Measurements from ENCODE around the gene LRP3.

LRP3 gene

GRCh38 chr19:33257828-33258227, 63.7 kb downstream of the LRP3 start:
- TF ChIP-seq YY1 (IDR thresholded peaks at IDR 0.05; ENCODE audit: low read depth) = no peak
- TF ChIP-seq NFIC (IDR thresholded peaks at IDR 0.05) = no peak
- TF ChIP-seq RAD21 (IDR thresholded peaks at IDR 0.05; ENCODE audit: low read depth) = no peak
- no peak for TF ChIP-seq CREB1 (IDR thresholded peaks at IDR 0.05; ENCODE audit: low read depth)
- no peak for TF ChIP-seq TCF12 (IDR thresholded peaks at IDR 0.05; ENCODE audit: low read depth)
- no peak for TF ChIP-seq ZBTB7A (IDR thresholded peaks at IDR 0.05; ENCODE audit: low read depth)

All from Ishikawa (cell line).